Posterior vena cava (tissue), 2 donors: ENCODE measurements around the gene SLC14A1. TPM values are rescaled to one million over a fixed set of nuclear protein-coding genes. Genes with fewer than 3 reads are reported as not detected.

Experiments used
- DNase-seq: peaks from one replicate; pipeline ENCODE4 v3.0.0-alpha.2; 2020; ENCODE audit warnings: low spot score
- intact Hi-C, 2 donors: fragments of 100-400 bp; cut with DNase I; formaldehyde crosslinking; loops; one replicate each; pipeline versions ENCODE4 v1.14.1 to v1.14.2; 2022 to 2023
- long read RNA-seq, 2 donors: library from polyadenylated mRNA; unstranded; transcript quantifications; one replicate each; pipeline ENCODE4 v2.0.0, GENCODE V29; 2020 to 2021
- total RNA-seq, 2 donors: library from RNA; stranded (reverse); fragmentation: NEBNext Ultra II Directional; extraction: Animal tissue kit (Norgen Biotek cat#: 25700); gene quantifications; one replicate each; pipeline ENCODE4 v1.2.1, GENCODE V29; 2021
- donor health status: DM: yes; HTN: yes; CAD: no.
- donor health status: DM: yes; HTN: yes; CAD: no.

The SLC14A1 gene
- 1 to 10 TPM; 1.4 to 2.2 TPM for total RNA-seq
- long read RNA-seq, donor 1, partial matches to known transcripts: 0 of 1 reads
- long read RNA-seq, donor 1, other reads (novel, unspliced or antisense): 0 of 1 reads
- long read RNA-seq, donor 2, partial matches to known transcripts: 0 of 2 reads
- long read RNA-seq, donor 2, other reads (novel, unspliced or antisense): 0 of 2 reads

- intact Hi-C loops: loop anchor here in 1 of 2 donors (10.0 kb wide), 1 partner anchor 111 kb away; no protein-coding TSS in a partner anchor
- no peak for DNase-seq
Observed at GRCh38 chr18:45723567-45724355, at the start of gene SLC14A1. TSS of gene SLC14A1 (plus strand) at chr18:45724181. CDS start at chr18:45730321, 6,140 bp downstream.

- DNase-seq: no peak
- intact Hi-C loops: no loop called here
Observed at GRCh38 chr18:45677276-45677807, 46.6 kb upstream of the SLC14A1 start.

- intact Hi-C loops: no loop called here
- DNase-seq: no peak
Observed at GRCh38 chr18:45678441-45678840, 45.5 kb upstream of the SLC14A1 start.

GRCh38 chr18:45678850-45679249, 45.1 kb upstream of the SLC14A1 start:
- intact Hi-C loops: no loop called here
- no peak for DNase-seq

GRCh38 chr18:45680066-45680690, 43.8 kb upstream of the SLC14A1 start:
- no peak for DNase-seq
- intact Hi-C loops: loop anchor here in 1 of 2 donors (10.0 kb wide), 1 partner anchor 195 kb away; no protein-coding TSS in a partner anchor

GRCh38 chr18:45682181-45682580, 41.8 kb upstream of the SLC14A1 start:
- DNase-seq: no peak
- intact Hi-C loops: loop anchor here in 1 of 2 donors (10.0 kb wide), 1 partner anchor 193 kb away; no protein-coding TSS in a partner anchor

- no peak for DNase-seq
- intact Hi-C loops: loop anchor here in 1 of 2 donors (10.0 kb wide), 1 partner anchor 190 kb away; no protein-coding TSS in a partner anchor
Observed at GRCh38 chr18:45684341-45685115, 39.5 kb upstream of the SLC14A1 start.

- intact Hi-C loops: loop anchor here in 1 of 2 donors (10.0 kb wide), 1 partner anchor 188 kb away; no protein-coding TSS in a partner anchor
- no peak for DNase-seq
Observed at GRCh38 chr18:45686891-45687611, 36.9 kb upstream of the SLC14A1 start.

- intact Hi-C loops: loop anchor here in 1 of 2 donors (10.0 kb wide), 1 partner anchor 187 kb away; no protein-coding TSS in a partner anchor
- DNase-seq: no peak
Observed at GRCh38 chr18:45687621-45688020, 36.4 kb upstream of the SLC14A1 start.

- intact Hi-C loops: loop anchor here in 1 of 2 donors (10.0 kb wide), 1 partner anchor 187 kb away; no protein-coding TSS in a partner anchor
- DNase-seq: no peak
Observed at GRCh38 chr18:45688113-45688512, 35.9 kb upstream of the SLC14A1 start.

- no peak for DNase-seq
- intact Hi-C loops: loop anchor here in 1 of 2 donors (10.0 kb wide), 1 partner anchor 186 kb away; no protein-coding TSS in a partner anchor
Observed at GRCh38 chr18:45688833-45689232, 35.1 kb upstream of the SLC14A1 start.

- intact Hi-C loops: loop anchor here in 1 of 2 donors (10.0 kb wide), 1 partner anchor 185 kb away; no protein-coding TSS in a partner anchor
- DNase-seq: no peak
Observed at GRCh38 chr18:45689396-45689795, 34.6 kb upstream of the SLC14A1 start.

- peak; percentile 91 for DNase-seq
- intact Hi-C loops: loop anchor here in 1 of 2 donors (2.0 kb wide), 1 partner anchor 190 kb away; no protein-coding TSS in a partner anchor
Observed at GRCh38 chr18:45690975-45691815, 32.8 kb upstream of the SLC14A1 start.

- DNase-seq: no peak
- intact Hi-C loops: loop anchor here in 1 of 2 donors (2.0 kb wide), 1 partner anchor 189 kb away; no protein-coding TSS in a partner anchor
Observed at GRCh38 chr18:45691816-45692179, 32.2 kb upstream of the SLC14A1 start.

GRCh38 chr18:45702708-45703265, 21.2 kb upstream of the SLC14A1 start:
- intact Hi-C loops: no loop called here
- no peak for DNase-seq

GRCh38 chr18:45708831-45709230, 15.2 kb upstream of the SLC14A1 start:
- intact Hi-C loops: no loop called here
- DNase-seq: no peak

- DNase-seq: no peak
- intact Hi-C loops: no loop called here
Observed at GRCh38 chr18:45712061-45712460, 11.9 kb upstream of the SLC14A1 start.
